ENCODE results near the gene XG.
"Not testable (repeated sequence)": the region's sequence is repeated elsewhere in the genome, so short reads cannot be mapped to it uniquely, and the experiment has no call there.

- TF ChIP-seq, protein P1, sequence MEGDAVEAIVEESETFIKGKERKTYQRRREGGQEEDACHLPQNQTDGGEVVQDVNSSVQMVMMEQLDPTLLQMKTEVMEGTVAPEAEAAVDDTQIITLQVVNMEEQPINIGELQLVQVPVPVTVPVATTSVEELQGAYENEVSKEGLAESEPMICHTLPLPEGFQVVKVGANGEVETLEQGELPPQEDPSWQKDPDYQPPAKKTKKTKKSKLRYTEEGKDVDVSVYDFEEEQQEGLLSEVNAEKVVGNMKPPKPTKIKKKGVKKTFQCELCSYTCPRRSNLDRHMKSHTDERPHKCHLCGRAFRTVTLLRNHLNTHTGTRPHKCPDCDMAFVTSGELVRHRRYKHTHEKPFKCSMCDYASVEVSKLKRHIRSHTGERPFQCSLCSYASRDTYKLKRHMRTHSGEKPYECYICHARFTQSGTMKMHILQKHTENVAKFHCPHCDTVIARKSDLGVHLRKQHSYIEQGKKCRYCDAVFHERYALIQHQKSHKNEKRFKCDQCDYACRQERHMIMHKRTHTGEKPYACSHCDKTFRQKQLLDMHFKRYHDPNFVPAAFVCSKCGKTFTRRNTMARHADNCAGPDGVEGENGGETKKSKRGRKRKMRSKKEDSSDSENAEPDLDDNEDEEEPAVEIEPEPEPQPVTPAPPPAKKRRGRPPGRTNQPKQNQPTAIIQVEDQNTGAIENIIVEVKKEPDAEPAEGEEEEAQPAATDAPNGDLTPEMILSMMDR (conservative IDR thresholded peaks at IDR 0.05 in 1 of 2, IDR thresholded peaks at IDR 0.05 in 1 of 2; ENCODE audit: low read depth in 1 of 2, low read length in 2 of 2) = not testable (repeated sequence)
- TF ChIP-seq EZH2 (IDR thresholded peaks at IDR 0.05; ENCODE audit: low read length, missing control alignments) = not testable (repeated sequence)
Observed at GRCh38 chrX:2796808-2797207, 45.0 kb downstream of the XG start.

Measured in fibroblast of lung (primary cell).